Measurements from ENCODE around the gene SUPT20H.
"Not testable (repeated sequence)": the region's sequence is repeated elsewhere in the genome, so short reads cannot be mapped to it uniquely, and the experiment has no call there.

Gene SUPT20H

DNA sequence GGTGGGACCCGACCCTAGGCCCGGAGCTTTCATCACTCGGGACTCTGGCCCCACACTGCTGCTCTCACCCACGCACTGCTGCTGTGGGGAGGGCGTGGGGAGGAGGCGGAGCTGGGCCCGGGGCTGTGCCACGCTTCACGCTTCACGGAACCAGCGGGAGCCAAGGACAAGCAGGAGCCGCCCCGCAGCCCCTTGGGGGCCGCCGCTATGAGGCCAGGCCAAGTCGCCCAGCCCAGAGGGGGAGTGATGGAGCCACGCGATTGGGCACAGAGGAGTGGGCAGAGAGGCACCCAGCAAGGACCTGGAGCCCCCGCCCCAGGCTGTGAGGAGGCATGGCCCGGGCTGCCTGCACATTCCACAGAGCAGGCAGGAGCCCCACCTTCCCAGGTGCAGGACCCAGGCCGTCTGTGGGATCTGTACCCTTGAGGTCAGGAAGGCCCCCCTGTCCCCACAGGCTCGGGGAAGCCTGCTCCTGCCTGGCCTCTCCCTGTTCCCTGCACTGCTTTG, 10.2 kb upstream of the SUPT20H start:
- Histone ChIP-seq H3K27me3 (ENCODE audit: control insufficient read depth, insufficient read depth, low read length) (no peaks in the 10 kb centered on the region), H3K9me3 (replicated peaks; ENCODE audit: low read length) (no peaks in the 10 kb centered on the region), H3K9ac (ENCODE audit: low read depth, low read length) (no peak overlapping the region), H3K4me2 (ENCODE audit: low read length) (no peak overlapping the region), H3K4me3 (ENCODE audit: low read length) (no peak overlapping the region), H3K4me1 (ENCODE audit: control insufficient read depth, insufficient read depth, low read length) (peaks cover 8% of the 10 kb centered on the region), H3K36me3 (ENCODE audit: insufficient read depth, low read length) (no peaks in the 10 kb centered on the region)

- Histone ChIP-seq H3K4me1 (ENCODE audit: control insufficient read depth, insufficient read depth, low read length) (peaks cover 8% of the 10 kb centered on the region), H3K9ac (ENCODE audit: low read depth, low read length) (no peak overlapping the region), H3K4me2 (ENCODE audit: low read length) (no peak overlapping the region), H3K36me3 (ENCODE audit: insufficient read depth, low read length) (no peaks in the 10 kb centered on the region), H3K9me3 (replicated peaks; ENCODE audit: low read length) (no peaks in the 10 kb centered on the region), H3K4me3 (ENCODE audit: low read length) (no peak overlapping the region), H3K27me3 (ENCODE audit: control insufficient read depth, insufficient read depth, low read length) (no peaks in the 10 kb centered on the region)
Observed at GRCh38 chr13:37068962-37069361, 9.5 kb upstream of the SUPT20H start.

- no peaks in the 10 kb centered on the region for H3K27me3 ChIP-seq (ENCODE audit: control insufficient read depth, insufficient read depth, low read length)
- no peak overlapping the region for H3K9ac ChIP-seq (ENCODE audit: low read depth, low read length)
- H3K4me3 ChIP-seq (ENCODE audit: low read length): no peak overlapping the region
- H3K4me1 ChIP-seq (ENCODE audit: control insufficient read depth, insufficient read depth, low read length): peaks cover 8% of the 10 kb centered on the region
- H3K9me3 ChIP-seq (replicated peaks; ENCODE audit: low read length): no peaks in the 10 kb centered on the region
- H3K36me3 ChIP-seq (ENCODE audit: insufficient read depth, low read length): no peaks in the 10 kb centered on the region
- H3K4me2 ChIP-seq (ENCODE audit: low read length): no peak overlapping the region
Observed at GRCh38 chr13:37067874-37068273, 8.4 kb upstream of the SUPT20H start.

GRCh38 chr13:37065890-37066526, 6.5 kb upstream of the SUPT20H start:
- H3K4me3 ChIP-seq (ENCODE audit: low read length): no peak overlapping the region
- H3K9ac ChIP-seq (ENCODE audit: low read depth, low read length): no peak overlapping the region
- H3K4me2 ChIP-seq (ENCODE audit: low read length): no peak overlapping the region
- no peaks in the 10 kb centered on the region for H3K9me3 ChIP-seq (replicated peaks; ENCODE audit: low read length)
- no peaks in the 10 kb centered on the region for H3K27me3 ChIP-seq (ENCODE audit: control insufficient read depth, insufficient read depth, low read length)
- no peaks in the 10 kb centered on the region for H3K36me3 ChIP-seq (ENCODE audit: insufficient read depth, low read length)
- peaks cover 5% of the 10 kb centered on the region for H3K4me1 ChIP-seq (ENCODE audit: control insufficient read depth, insufficient read depth, low read length)

DNA sequence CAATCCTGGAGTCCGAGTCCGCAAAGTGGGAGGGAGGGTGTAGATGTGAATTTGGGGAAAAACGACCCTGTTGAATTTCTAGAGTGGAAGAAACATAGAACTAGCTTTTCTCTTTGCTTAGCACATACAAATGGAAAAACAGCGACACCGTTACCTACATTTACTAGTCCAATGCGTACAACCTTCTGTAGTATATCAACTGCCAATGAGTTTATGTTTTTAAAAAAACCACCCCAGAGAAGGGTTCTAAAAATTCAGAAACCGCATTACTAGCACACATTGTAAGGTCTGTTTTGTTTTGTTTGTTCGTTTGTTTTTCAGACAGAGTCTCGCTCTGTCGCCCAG, 332 bp upstream of the SUPT20H start:
- peak overlapping the region; percentile 89 for H3K9ac ChIP-seq (ENCODE audit: low read depth, low read length)
- no peaks in the 10 kb centered on the region for H3K9me3 ChIP-seq (replicated peaks; ENCODE audit: low read length)
- no peaks in the 10 kb centered on the region for H3K27me3 ChIP-seq (ENCODE audit: control insufficient read depth, insufficient read depth, low read length)
- H3K4me2 ChIP-seq (ENCODE audit: low read length): peak overlapping the region; percentile 89
- peaks cover 12% of the 10 kb centered on the region for H3K4me1 ChIP-seq (ENCODE audit: control insufficient read depth, insufficient read depth, low read length)
- H3K4me3 ChIP-seq (ENCODE audit: low read length): peak overlapping the region; percentile 92
- H3K36me3 ChIP-seq (ENCODE audit: insufficient read depth, low read length): peaks cover 4% of the 10 kb centered on the region

GRCh38 chr13:37056228-37056627, 3.3 kb downstream of the SUPT20H start:
- not testable (repeated sequence) for H3K4me3 ChIP-seq (ENCODE audit: low read length); H3K36me3 ChIP-seq (ENCODE audit: insufficient read depth, low read length); H3K4me2 ChIP-seq (ENCODE audit: low read length); H3K9me3 ChIP-seq (replicated peaks; ENCODE audit: low read length); H3K9ac ChIP-seq (ENCODE audit: low read depth, low read length); H3K27me3 ChIP-seq (ENCODE audit: control insufficient read depth, insufficient read depth, low read length)
- H3K4me1 ChIP-seq (ENCODE audit: control insufficient read depth, insufficient read depth, low read length): peaks cover 12% of the 10 kb centered on the region

DNA sequence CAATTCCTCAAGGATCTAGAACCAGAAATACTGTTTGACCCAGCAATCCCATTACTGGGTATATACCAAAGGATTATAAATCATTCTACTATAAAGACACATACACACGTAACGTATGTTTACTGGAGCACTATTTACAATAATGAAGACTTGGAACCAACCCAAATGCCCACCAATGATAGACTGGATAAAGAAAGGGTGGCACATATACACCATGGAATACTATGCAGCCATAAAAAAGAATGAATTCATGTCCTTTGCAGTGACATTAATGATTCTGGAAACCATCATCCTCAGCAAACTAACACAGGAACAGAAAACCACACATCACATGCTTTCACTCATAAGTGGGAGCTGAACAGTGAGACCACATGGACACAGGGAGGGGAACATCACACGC, 6.4 kb downstream of the SUPT20H start:
- not testable (repeated sequence) for H3K9me3 ChIP-seq (replicated peaks; ENCODE audit: low read length); H3K27me3 ChIP-seq (ENCODE audit: control insufficient read depth, insufficient read depth, low read length); H3K9ac ChIP-seq (ENCODE audit: low read depth, low read length); H3K4me3 ChIP-seq (ENCODE audit: low read length); H3K4me2 ChIP-seq (ENCODE audit: low read length); H3K4me1 ChIP-seq (ENCODE audit: control insufficient read depth, insufficient read depth, low read length)
- peaks cover 10% of the 10 kb centered on the region for H3K36me3 ChIP-seq (ENCODE audit: insufficient read depth, low read length)

DNA sequence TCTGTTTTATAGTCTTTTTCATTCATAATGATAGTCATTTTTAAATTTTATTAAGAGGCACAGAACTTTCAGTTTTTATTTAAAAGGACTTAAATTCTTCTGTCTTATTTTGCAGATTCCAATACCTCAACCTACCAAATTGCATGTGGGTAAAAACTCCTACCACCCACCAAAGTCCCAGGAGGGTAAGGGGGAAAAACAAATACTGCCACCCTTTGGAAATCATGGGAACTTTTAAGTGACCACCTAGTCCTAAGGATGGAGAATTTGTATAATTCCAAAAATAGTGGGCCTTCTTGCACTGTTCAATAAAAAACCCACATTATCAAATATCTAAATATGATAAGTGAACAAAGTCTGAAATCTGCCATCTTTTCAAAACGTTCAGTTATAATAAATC, 9.7 kb downstream of the SUPT20H start:
- Histone ChIP-seq H3K27me3 (ENCODE audit: control insufficient read depth, insufficient read depth, low read length) (no peaks in the 10 kb centered on the region), H3K4me1 (ENCODE audit: control insufficient read depth, insufficient read depth, low read length) (no peaks in the 10 kb centered on the region), H3K9ac (ENCODE audit: low read depth, low read length) (no peak overlapping the region), H3K4me2 (ENCODE audit: low read length) (no peak overlapping the region), H3K36me3 (ENCODE audit: insufficient read depth, low read length) (peaks cover 19% of the 10 kb centered on the region), H3K9me3 (replicated peaks; ENCODE audit: low read length) (no peaks in the 10 kb centered on the region), H3K4me3 (ENCODE audit: low read length) (no peak overlapping the region)

GRCh38 chr13:37047846-37048245, 11.6 kb downstream of the SUPT20H start:
- Histone ChIP-seq H3K36me3 (ENCODE audit: insufficient read depth, low read length) (peaks cover 23% of the 10 kb centered on the region), H3K4me2 (ENCODE audit: low read length) (no peak overlapping the region), H3K27me3 (ENCODE audit: control insufficient read depth, insufficient read depth, low read length) (no peaks in the 10 kb centered on the region), H3K9ac (ENCODE audit: low read depth, low read length) (no peak overlapping the region), H3K9me3 (replicated peaks; ENCODE audit: low read length) (no peaks in the 10 kb centered on the region), H3K4me3 (ENCODE audit: low read length) (no peak overlapping the region), H3K4me1 (ENCODE audit: control insufficient read depth, insufficient read depth, low read length) (no peaks in the 10 kb centered on the region)

- Histone ChIP-seq H3K4me2 (ENCODE audit: low read length) (no peak overlapping the region), H3K27me3 (ENCODE audit: control insufficient read depth, insufficient read depth, low read length) (no peaks in the 10 kb centered on the region), H3K4me1 (ENCODE audit: control insufficient read depth, insufficient read depth, low read length) (no peaks in the 10 kb centered on the region), H3K4me3 (ENCODE audit: low read length) (no peak overlapping the region), H3K9me3 (replicated peaks; ENCODE audit: low read length) (no peaks in the 10 kb centered on the region), H3K9ac (ENCODE audit: low read depth, low read length) (no peak overlapping the region), H3K36me3 (ENCODE audit: insufficient read depth, low read length) (peaks cover 31% of the 10 kb centered on the region)
Observed at GRCh38 chr13:37047032-37047431, 12.5 kb downstream of the SUPT20H start.

- Histone ChIP-seq H3K9me3 (replicated peaks; ENCODE audit: low read length) (no peaks in the 10 kb centered on the region), H3K4me3 (ENCODE audit: low read length) (no peak overlapping the region), H3K36me3 (ENCODE audit: insufficient read depth, low read length) (peaks cover 38% of the 10 kb centered on the region), H3K27me3 (ENCODE audit: control insufficient read depth, insufficient read depth, low read length) (no peaks in the 10 kb centered on the region), H3K4me2 (ENCODE audit: low read length) (no peak overlapping the region), H3K4me1 (ENCODE audit: control insufficient read depth, insufficient read depth, low read length) (no peaks in the 10 kb centered on the region), H3K9ac (ENCODE audit: low read depth, low read length) (no peak overlapping the region)
Observed at GRCh38 chr13:37046062-37046461, 13.4 kb downstream of the SUPT20H start.

DNA sequence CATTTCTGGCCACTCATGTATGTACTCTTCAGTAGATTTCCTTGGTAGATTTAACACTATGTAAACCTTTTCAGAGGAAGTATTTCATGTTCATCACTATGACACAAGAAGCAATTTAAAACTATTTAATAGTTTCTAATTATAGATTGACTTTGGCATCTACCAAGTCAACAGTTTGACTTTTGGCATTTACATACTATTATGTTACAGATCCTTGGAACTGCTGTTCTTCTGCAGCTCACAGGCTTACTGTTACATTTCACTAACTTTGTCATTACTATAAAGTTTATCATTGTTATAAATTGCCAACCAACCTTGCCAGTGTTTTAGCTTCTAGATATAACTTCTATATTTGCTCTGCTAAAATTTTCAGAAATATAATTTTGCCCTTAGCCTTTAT, 18.7 kb downstream of the SUPT20H start:
- Histone ChIP-seq H3K9ac (ENCODE audit: low read depth, low read length) (no peak overlapping the region), H3K36me3 (ENCODE audit: insufficient read depth, low read length) (peaks cover 62% of the 10 kb centered on the region), H3K4me2 (ENCODE audit: low read length) (no peak overlapping the region), H3K4me3 (ENCODE audit: low read length) (no peak overlapping the region), H3K27me3 (ENCODE audit: control insufficient read depth, insufficient read depth, low read length) (no peaks in the 10 kb centered on the region), H3K4me1 (ENCODE audit: control insufficient read depth, insufficient read depth, low read length) (no peaks in the 10 kb centered on the region), H3K9me3 (replicated peaks; ENCODE audit: low read length) (no peaks in the 10 kb centered on the region)
